Stimulated activated CD4-positive, alpha-beta T cell treated with anti-CD3 and anti-CD28 coated beads, Interleukin-4, amount 100 ng/mL, for 48 hours (primary cell): ENCODE data around the gene EDN1.

Experiments used
- DNase-seq, 2 donors: peaks; one replicate each; pipeline ENCODE4 v3.0.0-alpha.2; 2020; ENCODE audit warnings: low read depth in 2 of 2

EDN1 gene

DNA sequence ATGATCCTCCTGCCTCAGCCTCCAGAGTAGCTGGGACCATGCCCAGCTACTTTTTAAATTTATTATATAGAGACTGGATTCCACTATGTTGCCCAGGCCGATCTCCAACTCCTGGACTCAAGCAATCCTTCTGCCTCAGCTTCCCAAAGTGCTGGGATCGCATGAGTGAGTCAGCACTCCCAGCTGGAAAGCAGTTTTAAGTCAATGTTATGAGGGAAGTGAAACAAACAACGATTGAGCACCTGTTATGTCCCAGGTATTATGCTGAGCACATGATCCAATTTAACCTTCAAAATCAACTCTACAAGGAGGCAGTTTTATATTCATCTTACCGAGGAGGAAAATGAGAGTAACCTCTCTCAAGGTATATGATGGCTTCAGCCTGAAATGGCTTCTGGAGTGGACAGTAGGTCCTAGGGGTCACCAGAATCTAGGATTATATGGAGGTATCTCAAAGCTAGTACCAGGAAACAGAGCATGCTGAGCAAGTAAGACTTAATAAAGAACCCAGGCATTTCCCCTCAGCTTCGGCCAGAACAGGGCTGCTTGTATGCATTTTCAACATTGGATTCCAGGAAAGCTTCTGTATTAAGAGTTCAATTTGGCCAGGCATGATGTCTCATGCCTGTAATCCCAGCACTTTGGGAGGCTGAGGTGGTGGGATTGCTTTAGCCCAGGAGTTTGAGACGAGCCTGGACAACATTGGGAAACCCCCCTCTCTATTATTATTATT, 55.0 kb downstream of the EDN1 start:
- DNase-seq, result no peak

DNA sequence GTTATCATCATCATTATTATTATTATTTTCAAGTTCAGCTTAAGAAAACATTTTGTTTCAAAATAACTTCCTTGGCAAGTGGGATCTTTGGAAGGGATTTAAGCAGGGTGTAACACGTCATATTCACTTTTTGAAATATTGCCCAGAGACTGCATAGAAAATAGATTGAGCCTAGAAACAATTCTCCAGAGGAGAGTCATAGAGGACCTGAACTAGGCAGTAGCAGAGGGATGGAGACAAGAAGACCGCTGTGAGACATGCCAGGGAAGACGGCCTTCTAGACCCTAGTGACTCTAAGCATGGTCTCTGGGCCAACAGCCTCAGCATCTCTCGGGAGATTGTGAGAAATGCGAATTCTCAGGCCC, 55.5 kb downstream of the EDN1 start:
- no peak for DNase-seq
